NB4 (cell line): ENCODE results near the gene RSPO1.
A peak's percentile ranks its signal among the peaks of the same experiment; 100 is the strongest.
"Not testable (repeated sequence)": the region's sequence is repeated elsewhere in the genome, so short reads cannot be mapped to it uniquely, and the experiment has no call there.

Experiments
- DNase-seq: peaks from one replicate; pipeline ENCODE4 v3.0.0; 2010; ENCODE audit warnings: low read depth
- H3K4me3 ChIP-seq: one replicate; pipeline ENCODE4 v1.5.1; 2011; ENCODE audit warnings: mild to moderate bottlenecking, low read depth, low read length, moderate library complexity
- MAX ChIP-seq: IDR thresholded peaks from 2 replicates; pipeline ENCODE4 v1.6.1; 2011; ENCODE audit warnings: low read depth, low read length
- MYC ChIP-seq: IDR thresholded peaks from 2 replicates; pipeline ENCODE4 v1.6.1; 2011; ENCODE audit warnings: low read depth, low read length
- POLR2A ChIP-seq: IDR thresholded peaks from 2 replicates; pipeline ENCODE4 v1.6.1; 2011; ENCODE audit warnings: mild to moderate bottlenecking; ENCODE audit not compliant: insufficient read length; ENCODE audit errors: extremely low read depth
- TF ChIP-seq, protein P1 (sequence below): IDR thresholded peaks from one replicate; pipeline ENCODE4 v1.5.1; 2012; ENCODE audit warnings: low read depth, low read length

Gene RSPO1

DNA sequence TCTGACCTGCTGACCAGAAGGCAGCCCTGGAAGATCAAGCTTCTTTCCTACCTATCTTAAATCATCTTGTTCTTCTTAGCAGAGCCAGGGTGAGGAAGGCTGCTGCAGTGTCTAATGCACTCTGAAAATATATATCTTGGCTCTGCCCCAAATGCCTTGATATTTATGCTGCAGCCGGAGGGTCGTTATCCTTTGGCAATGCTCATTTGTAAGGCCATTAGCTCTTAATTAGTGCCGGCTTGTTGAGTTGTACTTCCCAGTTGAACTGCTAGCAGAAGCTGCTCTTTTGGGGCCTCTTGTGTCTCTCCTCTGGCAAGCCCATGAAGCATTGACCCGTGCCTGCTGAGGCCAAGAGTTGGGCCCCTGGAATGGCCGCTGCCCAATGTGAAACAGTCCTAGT, 34.8 kb downstream of the RSPO1 start:
- TF ChIP-seq MAX (no peak), MYC (no peak), POLR2A (no peak)
- TF ChIP-seq, protein P1, sequence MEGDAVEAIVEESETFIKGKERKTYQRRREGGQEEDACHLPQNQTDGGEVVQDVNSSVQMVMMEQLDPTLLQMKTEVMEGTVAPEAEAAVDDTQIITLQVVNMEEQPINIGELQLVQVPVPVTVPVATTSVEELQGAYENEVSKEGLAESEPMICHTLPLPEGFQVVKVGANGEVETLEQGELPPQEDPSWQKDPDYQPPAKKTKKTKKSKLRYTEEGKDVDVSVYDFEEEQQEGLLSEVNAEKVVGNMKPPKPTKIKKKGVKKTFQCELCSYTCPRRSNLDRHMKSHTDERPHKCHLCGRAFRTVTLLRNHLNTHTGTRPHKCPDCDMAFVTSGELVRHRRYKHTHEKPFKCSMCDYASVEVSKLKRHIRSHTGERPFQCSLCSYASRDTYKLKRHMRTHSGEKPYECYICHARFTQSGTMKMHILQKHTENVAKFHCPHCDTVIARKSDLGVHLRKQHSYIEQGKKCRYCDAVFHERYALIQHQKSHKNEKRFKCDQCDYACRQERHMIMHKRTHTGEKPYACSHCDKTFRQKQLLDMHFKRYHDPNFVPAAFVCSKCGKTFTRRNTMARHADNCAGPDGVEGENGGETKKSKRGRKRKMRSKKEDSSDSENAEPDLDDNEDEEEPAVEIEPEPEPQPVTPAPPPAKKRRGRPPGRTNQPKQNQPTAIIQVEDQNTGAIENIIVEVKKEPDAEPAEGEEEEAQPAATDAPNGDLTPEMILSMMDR = no peak
- H3K4me3 ChIP-seq = no peak overlapping the region
- no peak for DNase-seq

- DNase-seq = no peak
- peak overlapping the region; percentile 56 for H3K4me3 ChIP-seq
- TF ChIP-seq, protein P1 = no peak
- no peak for TF ChIP-seq POLR2A
- no peak for TF ChIP-seq MYC
- no peak for TF ChIP-seq MAX
These were observed 38.5 kb downstream of the RSPO1 start for GRCh38 chr1:37596182-37596667.

- peak; percentile 96 for DNase-seq
- TF ChIP-seq MAX (peak; percentile 99), POLR2A (peak; percentile 91), MYC (peak; percentile 98)
- TF ChIP-seq, protein P1 = no peak
- peak within 1 kb of the TSS; percentile 99 for H3K4me3 ChIP-seq
These were observed 39.1 kb downstream of the RSPO1 start, which contains the start of gene GNL2 for GRCh38 chr1:37595440-37596181. GNL2 (minus strand) TSS chr1:37595937; CDS start chr1:37595822, 115 bp downstream.

GRCh38 chr1:37593726-37594125, 41.0 kb downstream of the RSPO1 start:
- H3K4me3 ChIP-seq = peak overlapping the region; percentile 99
- TF ChIP-seq MAX (no peak), MYC (no peak), POLR2A (no peak)
- TF ChIP-seq, protein P1 = no peak
- no peak for DNase-seq

- H3K4me3 ChIP-seq = no peak overlapping the region
- no peak for TF ChIP-seq MYC
- DNase-seq = no peak
These were observed 45.8 kb downstream of the RSPO1 start for GRCh38 chr1:37588939-37589338.

GRCh38 chr1:37584544-37584943, 50.1 kb downstream of the RSPO1 start:
- H3K4me3 ChIP-seq, DNase-seq: not testable (repeated sequence)

DNA sequence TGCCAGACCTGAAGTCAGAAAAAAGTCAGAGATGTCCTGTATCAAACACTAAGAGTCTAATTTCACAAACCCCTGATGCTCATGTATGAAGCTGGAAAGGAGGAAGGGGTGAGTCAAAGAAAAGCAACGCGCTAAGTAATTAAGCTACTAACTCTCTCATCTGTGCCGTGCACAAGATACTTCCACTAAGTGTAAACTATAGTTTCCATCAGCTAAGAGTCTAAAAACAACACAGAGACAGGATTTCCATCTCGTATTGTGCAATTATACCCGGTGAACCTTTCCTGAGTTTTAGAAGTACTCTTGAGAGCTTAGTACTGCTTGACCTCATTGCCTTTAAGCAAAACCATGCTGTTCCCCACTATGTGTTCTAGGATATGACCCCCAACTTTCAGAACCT, 59.0 kb downstream of the RSPO1 start:
- no peak for DNase-seq
- TF ChIP-seq POLR2A = no peak
- no peak for TF ChIP-seq MAX
- TF ChIP-seq, protein P1 = no peak
- no peak for TF ChIP-seq MYC
- H3K4me3 ChIP-seq = no peak overlapping the region
